Endothelial cell of umbilical vein (primary cell): Measurements from ENCODE around the gene LAX1. TPM values are rescaled to one million over a fixed set of nuclear protein-coding genes. Genes with fewer than 3 reads are reported as not detected.
"Not testable (repeated sequence)": the region's sequence is repeated elsewhere in the genome, so short reads cannot be mapped to it uniquely, and the experiment has no call there.

ENCODE experiments used
- BruUV-seq: library from RNA; stranded (reverse); fragments of 400-500 nt; replicated peaks from 2 replicates; lab custom pipeline; 2021; lab: Mats Ljungman, UMichigan
- CTCF ChIA-PET: fragments of 300-600, 350-600 bp; sonication (Branson Sonifier 250); formaldehyde crosslinking; loops from one replicate; lab custom pipeline; 2021; ENCODE audit warnings: antibody characterized with exemption, inconsistent platforms; lab: Charles Lee
- POLR2A ChIA-PET: fragments of 300-600, 350-600 bp; sonication (Branson Sonifier 250); formaldehyde crosslinking; loops from one replicate; lab custom pipeline; 2021; ENCODE audit warnings: antibody characterized with exemption, inconsistent platforms; lab: Charles Lee
- DNase-seq: peaks from one replicate; pipeline ENCODE4 v3.0.0-alpha.2; 2011; ENCODE audit warnings: low read depth, low spot score
- FAIRE-seq: peaks from 2 replicates; lab custom pipeline; 2011; peaks lifted over from hg19 to GRCh38; lab: Jason Lieb, UNC
- H2AFZ ChIP-seq: 2 replicates; pipeline ENCODE4 v1.6.0; 2012; ENCODE audit warnings: low read depth, low read length, control low read depth, inconsistent platforms
- H3K27ac ChIP-seq: 2 replicates; pipeline ENCODE4 v1.5.1; 2011; ENCODE audit warnings: low read depth, mild to moderate bottlenecking, control low read depth, low read length, moderate library complexity; ENCODE audit not compliant: insufficient read depth
- H3K27me3 ChIP-seq, 2 experiments: 2 replicates each; pipeline versions ENCODE4 v1.6.0 to v1.6.1; 2011; ENCODE audit warnings: low read length in 2 of 2, mixed read lengths in 1 of 2; ENCODE audit not compliant: control insufficient read depth in 2 of 2, insufficient read depth in 2 of 2
- H3K36me3 ChIP-seq, 2 experiments: 2 replicates in 1 of 2; 3 replicates in 1 of 2; pipeline ENCODE4 v1.5.1; 2011; ENCODE audit warnings: low read length in 2 of 2, mild to moderate bottlenecking in 1 of 2, moderate library complexity in 1 of 2; ENCODE audit not compliant: control insufficient read depth in 2 of 2, insufficient read depth in 2 of 2; ENCODE audit errors: extremely low read depth in 1 of 2
- H3K4me1 ChIP-seq: 3 replicates; pipeline ENCODE4 v1.5.1; 2011; ENCODE audit warnings: mild to moderate bottlenecking, low read length; ENCODE audit not compliant: control insufficient read depth, insufficient read depth; ENCODE audit errors: extremely low read depth
- H3K4me2 ChIP-seq: 2 replicates; pipeline ENCODE4 v1.6.1; 2011; ENCODE audit warnings: low read length, control low read depth, mixed read lengths; ENCODE audit not compliant: insufficient read depth
- H3K4me3 ChIP-seq, 3 experiments: fragments of 200-600 bp in 1 of 3; sonication (generic), shearing (Covaris generic) in 1 of 3; replicated peaks in 1 of 3; 2 replicates each; pipeline ENCODE4 v1.5.1; 2011 to 2016; ENCODE audit warnings: control low read depth in 3 of 3, low read length in 3 of 3, mild to moderate bottlenecking in 2 of 3, inconsistent platforms in 1 of 3, low read depth in 1 of 3, moderate library complexity in 1 of 3; ENCODE audit not compliant: insufficient read depth in 1 of 3
- H3K79me2 ChIP-seq: 2 replicates; pipeline ENCODE4 v1.6.0; 2012; ENCODE audit warnings: low read length, inconsistent platforms; ENCODE audit not compliant: control insufficient read depth, insufficient read depth
- H3K9ac ChIP-seq: replicated peaks from 2 replicates; pipeline ENCODE3; 2011; ENCODE audit warnings: low read length, control low read depth; ENCODE audit not compliant: insufficient read depth; ENCODE audit errors: extremely low read depth
- H3K9me1 ChIP-seq: replicated peaks from 3 replicates; pipeline ENCODE4 v1.6.0; 2011; ENCODE audit warnings: mild to moderate bottlenecking, low read length; ENCODE audit not compliant: control insufficient read depth, insufficient read depth; ENCODE audit errors: extremely low read depth
- H3K9me3 ChIP-seq: replicated peaks from 2 replicates; pipeline ENCODE4 v1.5.1; 2012; ENCODE audit warnings: low read length, inconsistent platforms; ENCODE audit not compliant: control insufficient read depth, insufficient read depth
- H4K20me1 ChIP-seq: replicated peaks from 2 replicates; pipeline ENCODE3; 2011; ENCODE audit warnings: mild to moderate bottlenecking, low read length; ENCODE audit not compliant: control insufficient read depth, insufficient read depth; ENCODE audit errors: extremely low read depth
- EZH2 ChIP-seq: IDR thresholded peaks from 2 replicates; pipeline ENCODE4 v1.6.1; 2012; ENCODE audit warnings: borderline replicate concordance, low read depth, mild to moderate bottlenecking, moderate library complexity, low read length, inconsistent platforms; ENCODE audit not compliant: severe bottlenecking
- FOS ChIP-seq: IDR thresholded peaks from 2 replicates; pipeline ENCODE4 v1.6.1; 2011; ENCODE audit warnings: mild to moderate bottlenecking, low read length, moderate library complexity, borderline replicate concordance; ENCODE audit not compliant: insufficient read depth
- GATA2 ChIP-seq: IDR thresholded peaks from 2 replicates; pipeline ENCODE4 v1.7.0; 2011; ENCODE audit warnings: low read depth, mild to moderate bottlenecking, moderate library complexity, mixed read lengths, low read length; ENCODE audit not compliant: insufficient read length, insufficient read depth
- JUN ChIP-seq: IDR thresholded peaks from 2 replicates; pipeline ENCODE4 v1.6.1; 2011; ENCODE audit warnings: borderline replicate concordance, low read depth; ENCODE audit not compliant: insufficient read length, insufficient read depth
- MYC ChIP-seq: IDR thresholded peaks from one replicate; pipeline ENCODE4 v1.6.1; 2011; ENCODE audit warnings: mild to moderate bottlenecking, low read depth, low read length
- POLR2A ChIP-seq: IDR thresholded peaks from 2 replicates; pipeline ENCODE4 v1.6.1; 2012; ENCODE audit warnings: low read depth, mild to moderate bottlenecking, control low read depth, low read length
- POLR2AphosphoS5 ChIP-seq: IDR thresholded peaks from 2 replicates; pipeline ENCODE4 v1.6.1; 2012; ENCODE audit warnings: low read depth, mild to moderate bottlenecking, control low read depth, low read length, moderate library complexity; ENCODE audit not compliant: insufficient read depth
- dilution Hi-C: fragments of 300-500 bp; cut with MboI; formaldehyde crosslinking; loops from one replicate; pipeline ENCODE4 v1.15.0; 2019; ENCODE audit warnings: low sequenced_read_pairs; ENCODE audit not compliant: extremely low pct_ligation_motif_present
- intact Hi-C: fragments of 100-400 bp; cut with micrococcal nuclease; formaldehyde crosslinking; loops from one replicate; pipeline ENCODE4 v1.10.0; 2022
- polyA plus RNA-seq, 4 experiments: library from polyadenylated mRNA; depleted of rRNA in 3 of 4; stranded (reverse) in 3 of 4; unstranded in 1 of 4; fragments of >200 nt; gene quantifications; 2 replicates each; pipeline versions ENCODE4 v1.2.1 to v1.2.3, GENCODE V29; 2011 to 2012; ENCODE audit warnings: missing spikeins in 1 of 4
- total RNA-seq: library from RNA; stranded (reverse); gene quantifications from 2 replicates; pipeline ENCODE4 v1.2.3, GENCODE V29; 2021
- TF ChIP-seq, protein P1 (sequence below), 2 donors: IDR thresholded peaks; 1 replicate in 1 of 2; 2 replicates in 1 of 2; pipeline ENCODE4 v1.5.1; 2011; ENCODE audit warnings: low read length in 2 of 2, mild to moderate bottlenecking in 2 of 2, moderate library complexity in 2 of 2, control low read depth in 1 of 2, inconsistent platforms in 1 of 2, low read depth in 1 of 2; ENCODE audit not compliant: insufficient read depth in 1 of 2; ENCODE audit errors: extremely low read depth in 1 of 2
- TF ChIP-seq, protein P2 (sequence below): IDR thresholded peaks from 2 replicates; pipeline ENCODE4 v1.6.1; 2011; ENCODE audit not compliant: insufficient read depth, insufficient read length

LAX1 gene
- total and polyA plus RNA-seq, 2 donors (not counting 3 experiments of a cell fraction or from before 2014, with no cell fraction given), result not detected

DNA sequence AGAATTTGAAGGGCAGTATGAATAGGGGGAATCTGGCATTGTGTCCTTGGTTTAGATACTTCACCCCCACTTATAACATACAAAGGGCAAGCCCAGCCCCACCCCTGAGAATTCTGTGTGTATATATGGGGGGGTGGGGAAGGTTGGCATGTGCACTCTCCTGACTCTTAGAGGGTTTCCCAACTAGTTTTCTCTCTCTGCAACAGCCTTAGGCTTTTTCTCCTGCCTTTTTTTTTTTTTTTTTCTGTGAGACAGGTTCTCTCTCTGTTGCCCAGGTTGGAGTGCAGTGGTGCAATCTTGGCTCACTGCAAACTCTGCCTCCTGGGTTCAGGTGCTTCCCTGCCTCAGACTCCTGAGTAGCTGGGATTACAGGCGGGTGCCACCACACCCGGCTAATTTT, 27.5 kb downstream of the LAX1 start:
- no peak overlapping the region for H2AFZ ChIP-seq
- FAIRE-seq (no peak), DNase-seq (no peak)
- H3K79me2 ChIP-seq, result peaks cover 16% of the 10 kb centered on the region
- H3K4me2 ChIP-seq, result no peak overlapping the region
- H3K9ac ChIP-seq, result no peak overlapping the region
- H4K20me1 ChIP-seq, result no peaks in the 10 kb centered on the region
- H3K4me3 ChIP-seq, result no peak overlapping the region
- BruUV-seq, result no TSS peak
- no peaks in the 10 kb centered on the region for H3K9me3 ChIP-seq
- ChIA-PET CTCF (interaction anchor here (0.7 to 1.3 kb wide), 2 partner anchors 91 to 240 kb away, joined by 3 to 5 read pairs; no protein-coding TSS in a partner anchor), POLR2A (no interaction called here)
- intact Hi-C loops (no loop called here), dilution Hi-C loops (no loop called here)
- H3K9me1 ChIP-seq, result no peaks in the 10 kb centered on the region
- no peaks in the 10 kb centered on the region for H3K27me3 ChIP-seq
- H3K4me1 ChIP-seq, result peaks cover 16% of the 10 kb centered on the region
- TF ChIP-seq POLR2AphosphoS5 (no peak), GATA2 (no peak), POLR2A (no peak), MYC (no peak), EZH2 (no peak), JUN (no peak), FOS (no peak)
- TF ChIP-seq, protein P1, sequence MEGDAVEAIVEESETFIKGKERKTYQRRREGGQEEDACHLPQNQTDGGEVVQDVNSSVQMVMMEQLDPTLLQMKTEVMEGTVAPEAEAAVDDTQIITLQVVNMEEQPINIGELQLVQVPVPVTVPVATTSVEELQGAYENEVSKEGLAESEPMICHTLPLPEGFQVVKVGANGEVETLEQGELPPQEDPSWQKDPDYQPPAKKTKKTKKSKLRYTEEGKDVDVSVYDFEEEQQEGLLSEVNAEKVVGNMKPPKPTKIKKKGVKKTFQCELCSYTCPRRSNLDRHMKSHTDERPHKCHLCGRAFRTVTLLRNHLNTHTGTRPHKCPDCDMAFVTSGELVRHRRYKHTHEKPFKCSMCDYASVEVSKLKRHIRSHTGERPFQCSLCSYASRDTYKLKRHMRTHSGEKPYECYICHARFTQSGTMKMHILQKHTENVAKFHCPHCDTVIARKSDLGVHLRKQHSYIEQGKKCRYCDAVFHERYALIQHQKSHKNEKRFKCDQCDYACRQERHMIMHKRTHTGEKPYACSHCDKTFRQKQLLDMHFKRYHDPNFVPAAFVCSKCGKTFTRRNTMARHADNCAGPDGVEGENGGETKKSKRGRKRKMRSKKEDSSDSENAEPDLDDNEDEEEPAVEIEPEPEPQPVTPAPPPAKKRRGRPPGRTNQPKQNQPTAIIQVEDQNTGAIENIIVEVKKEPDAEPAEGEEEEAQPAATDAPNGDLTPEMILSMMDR (IDR thresholded peaks at IDR 0.05; ENCODE audit: extremely low read depth in 1 of 2, insufficient read depth in 1 of 2, low read depth in 1 of 2, low read length in 2 of 2), result no peak
- TF ChIP-seq, protein P2, sequence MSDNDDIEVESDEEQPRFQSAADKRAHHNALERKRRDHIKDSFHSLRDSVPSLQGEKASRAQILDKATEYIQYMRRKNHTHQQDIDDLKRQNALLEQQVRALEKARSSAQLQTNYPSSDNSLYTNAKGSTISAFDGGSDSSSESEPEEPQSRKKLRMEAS, result no peak
- H3K27ac ChIP-seq, result no peak overlapping the region
- H3K36me3 ChIP-seq, result no peaks in the 10 kb centered on the region

DNA sequence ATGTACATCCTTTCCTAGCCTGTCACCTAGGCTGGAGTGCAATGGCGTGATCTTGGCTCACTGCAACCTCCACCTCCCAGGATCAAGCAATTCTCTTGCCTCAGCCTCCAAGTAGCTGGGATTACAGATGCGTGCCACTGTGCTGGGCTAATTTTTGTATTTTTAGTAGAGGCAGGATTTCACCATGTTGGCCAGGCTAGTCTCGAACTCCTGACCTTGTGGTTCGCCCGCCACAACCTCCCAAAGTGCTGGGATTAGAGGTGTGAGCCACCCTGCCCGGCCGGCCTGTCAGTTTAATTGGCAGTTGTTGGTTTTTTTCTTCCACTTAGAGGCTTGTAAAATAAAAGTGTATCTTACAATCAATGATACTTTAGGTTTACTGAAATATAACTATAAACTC, 28.6 kb downstream of the LAX1 start:
- H3K27me3 ChIP-seq, intact Hi-C loops, dilution Hi-C loops, H2AFZ ChIP-seq, H3K9ac ChIP-seq, H3K4me2 ChIP-seq, FAIRE-seq, H4K20me1 ChIP-seq, CTCF ChIA-PET, H3K27ac ChIP-seq, H3K9me1 ChIP-seq, H3K36me3 ChIP-seq, POLR2A ChIA-PET, BruUV-seq, DNase-seq, H3K9me3 ChIP-seq, H3K4me3 ChIP-seq: not testable (repeated sequence)
- Histone ChIP-seq H3K79me2 (peaks cover 27% of the 10 kb centered on the region), H3K4me1 (peaks cover 16% of the 10 kb centered on the region)
